Testis (tissue), 3 donors: ENCODE data around the gene TIAM2. TPM values are rescaled to one million over a fixed set of nuclear protein-coding genes. Genes with fewer than 3 reads are reported as not detected.

ENCODE experiments used
- DNase-seq: peaks from one replicate; pipeline ENCODE4 v3.0.0-alpha.2; 2019
- H3K27ac ChIP-seq, 2 donors: fragments of 200-600 bp; sonication (generic); one replicate each; pipeline ENCODE4 v1.5.1; 2019
- H3K27me3 ChIP-seq: fragments of 200-600 bp; sonication (generic); one replicate; pipeline ENCODE4 v1.5.1; 2019
- H3K36me3 ChIP-seq: fragments of 200-600 bp; sonication (generic); one replicate; pipeline ENCODE4 v1.5.1; 2017; ENCODE audit warnings: low read depth; ENCODE audit errors: missing control alignments
- H3K4me1 ChIP-seq: fragments of 200-600 bp; sonication (generic); one replicate; pipeline ENCODE4 v1.5.1; 2019
- H3K4me3 ChIP-seq, 2 donors: fragments of 200-600 bp; sonication (generic); one replicate each; pipeline ENCODE4 v1.5.1; 2017 to 2019
- H3K9me3 ChIP-seq: fragments of 200-600 bp; sonication (generic); one replicate; pipeline ENCODE4 v1.5.1; 2017
- POLR2A ChIP-seq: fragments of 450-650 bp; IDR thresholded peaks from one replicate; pipeline ENCODE4 v1.6.1; 2017; ENCODE audit warnings: antibody characterized with exemption, mild to moderate bottlenecking, moderate library complexity
- WGBS, 2 donors: methylation state at CpG; one replicate each; pipeline ENCODE4 v1.1.5; 2018; 5-methylcytosine and 5-hydroxymethylcytosine counted together
- intact Hi-C: fragments of 100-400 bp; cut with DNase I; formaldehyde crosslinking; loops from one replicate; pipeline ENCODE4 v1.15.1; 2023; ENCODE audit warnings: low total_unique reads
- polyA plus RNA-seq: library from polyadenylated mRNA; stranded (reverse); fragments of 350-450 nt; fragmentation: Illumina TruSeq; extraction: RNeasy Lipid Tissue Mini Kit (QIAGEN cat#74804); gene quantifications from one replicate; pipeline ENCODE4 v1.2.3, GENCODE V29; 2014; ENCODE audit warnings: low read depth, low replicate concordance; ENCODE audit not compliant: insufficient read depth
- total RNA-seq, 2 donors: library from RNA; depleted of rRNA; stranded (reverse); fragments of >200 nt; gene quantifications; one replicate each; pipeline ENCODE4 v1.2.3, GENCODE V29; 2016
- TF ChIP-seq, protein P1 (sequence below), 3 experiments: fragments of 450-650 bp in 2 of 3; fragments of 200-600 bp in 1 of 3; sonication (generic) in 1 of 3; IDR thresholded peaks; one replicate each; pipeline ENCODE4 v1.5.1; 2016 to 2019; ENCODE audit warnings: antibody characterized with exemption in 3 of 3, mild to moderate bottlenecking in 2 of 3, moderate library complexity in 1 of 3

The TIAM2 gene
- total and polyA plus RNA-seq, 3 donors from 2014 or later, result 22.7 to 43.8 (median 38.0) TPM

- no peaks in the 10 kb centered on the region for H3K9me3 ChIP-seq
- DNase-seq, result no peak
- WGBS, 2 donors, result 94 to 100% methylated on average over 2 of the region's 2 CpGs
- H3K36me3 ChIP-seq, result no peaks in the 10 kb centered on the region
- no peaks in the 10 kb centered on the region for H3K27me3 ChIP-seq
- intact Hi-C loops, result no loop called here
- H3K27ac ChIP-seq, result no peak overlapping the region
- TF ChIP-seq, protein P1, sequence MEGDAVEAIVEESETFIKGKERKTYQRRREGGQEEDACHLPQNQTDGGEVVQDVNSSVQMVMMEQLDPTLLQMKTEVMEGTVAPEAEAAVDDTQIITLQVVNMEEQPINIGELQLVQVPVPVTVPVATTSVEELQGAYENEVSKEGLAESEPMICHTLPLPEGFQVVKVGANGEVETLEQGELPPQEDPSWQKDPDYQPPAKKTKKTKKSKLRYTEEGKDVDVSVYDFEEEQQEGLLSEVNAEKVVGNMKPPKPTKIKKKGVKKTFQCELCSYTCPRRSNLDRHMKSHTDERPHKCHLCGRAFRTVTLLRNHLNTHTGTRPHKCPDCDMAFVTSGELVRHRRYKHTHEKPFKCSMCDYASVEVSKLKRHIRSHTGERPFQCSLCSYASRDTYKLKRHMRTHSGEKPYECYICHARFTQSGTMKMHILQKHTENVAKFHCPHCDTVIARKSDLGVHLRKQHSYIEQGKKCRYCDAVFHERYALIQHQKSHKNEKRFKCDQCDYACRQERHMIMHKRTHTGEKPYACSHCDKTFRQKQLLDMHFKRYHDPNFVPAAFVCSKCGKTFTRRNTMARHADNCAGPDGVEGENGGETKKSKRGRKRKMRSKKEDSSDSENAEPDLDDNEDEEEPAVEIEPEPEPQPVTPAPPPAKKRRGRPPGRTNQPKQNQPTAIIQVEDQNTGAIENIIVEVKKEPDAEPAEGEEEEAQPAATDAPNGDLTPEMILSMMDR (IDR thresholded peaks at IDR 0.05), result no peak
- no peak for TF ChIP-seq POLR2A
- H3K4me3 ChIP-seq, result no peak overlapping the region
- H3K4me1 ChIP-seq, result no peaks in the 10 kb centered on the region
Measured at GRCh38 chr6:155194399-155194798, 199.3 kb downstream of the TIAM2 start.

- intact Hi-C loops, result no loop called here
- H3K36me3 ChIP-seq, result no peaks in the 10 kb centered on the region
- no peaks in the 10 kb centered on the region for H3K27me3 ChIP-seq
- DNase-seq, result no peak
- 89 to 94% methylated on average over 7 of the region's 7 CpGs for WGBS, 2 donors
- TF ChIP-seq, protein P1 (IDR thresholded peaks at IDR 0.05), result no peak
- no peak for TF ChIP-seq POLR2A
- no peaks in the 10 kb centered on the region for H3K9me3 ChIP-seq
- H3K27ac ChIP-seq, result no peak overlapping the region
- H3K4me3 ChIP-seq, result no peak overlapping the region
- no peaks in the 10 kb centered on the region for H3K4me1 ChIP-seq
Measured at GRCh38 chr6:155195903-155196302, 200.8 kb downstream of the TIAM2 start.

GRCh38 chr6:155196911-155197310, 201.8 kb downstream of the TIAM2 start:
- Histone ChIP-seq H3K4me1 (no peaks in the 10 kb centered on the region), H3K27ac (no peak overlapping the region), H3K36me3 (no peaks in the 10 kb centered on the region), H3K27me3 (no peaks in the 10 kb centered on the region), H3K9me3 (no peaks in the 10 kb centered on the region), H3K4me3 (no peak overlapping the region)
- no peak for DNase-seq
- 36 to 57% methylated on average over 2 of the region's 2 CpGs for WGBS, 2 donors
- TF ChIP-seq, protein P1 (IDR thresholded peaks at IDR 0.05), result no peak
- TF ChIP-seq POLR2A, result no peak
- intact Hi-C loops, result no loop called here

DNA sequence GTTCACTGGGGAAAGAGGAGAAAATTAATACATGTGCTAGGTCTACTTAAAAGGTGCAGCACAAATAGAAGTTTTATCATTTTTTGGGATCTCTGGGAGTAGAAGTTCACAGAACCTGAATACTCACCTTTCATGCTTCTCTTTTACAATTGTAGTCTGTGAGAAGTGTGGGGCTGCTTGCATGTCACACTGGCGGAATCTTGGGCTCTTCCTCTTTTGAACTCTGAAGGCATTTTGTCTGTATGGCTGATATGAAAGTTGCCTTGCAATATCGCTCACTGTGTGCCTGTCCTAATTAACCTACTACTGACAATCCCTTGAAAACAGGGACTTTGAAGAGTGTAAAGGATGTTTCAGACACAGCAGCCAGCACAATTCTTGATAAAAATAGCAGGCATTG, 202.8 kb downstream of the TIAM2 start:
- H3K9me3 ChIP-seq, result no peaks in the 10 kb centered on the region
- no peaks in the 10 kb centered on the region for H3K36me3 ChIP-seq

GRCh38 chr6:155200012-155200411, 204.9 kb downstream of the TIAM2 start:
- Histone ChIP-seq H3K36me3 (no peaks in the 10 kb centered on the region), H3K27ac (no peak overlapping the region), H3K27me3 (no peaks in the 10 kb centered on the region), H3K4me3 (no peak overlapping the region), H3K9me3 (no peaks in the 10 kb centered on the region), H3K4me1 (no peaks in the 10 kb centered on the region)
- intact Hi-C loops, result no loop called here
- TF ChIP-seq, protein P1 (IDR thresholded peaks at IDR 0.05), result no peak
- TF ChIP-seq POLR2A, result no peak
- 71 to 85% methylated on average over 2 of the region's 2 CpGs for WGBS, 2 donors
- DNase-seq, result no peak

More for the DNA sequence above, 202.8 kb downstream of the TIAM2 start:
- Histone ChIP-seq H3K27ac (no peak overlapping the region), H3K4me3 (no peak overlapping the region), H3K4me1 (no peaks in the 10 kb centered on the region), H3K27me3 (no peaks in the 10 kb centered on the region)
- intact Hi-C loops, result no loop called here
- WGBS, 2 donors, result 90 to 100% methylated on average over 2 of the region's 2 CpGs
- no peak for DNase-seq
- no peak for TF ChIP-seq POLR2A
- TF ChIP-seq, protein P1 (IDR thresholded peaks at IDR 0.05), result no peak
